Heart left ventricle (tissue), 16 donors: ENCODE data around the gene PCDHGC3. TPM values are rescaled to one million over a fixed set of nuclear protein-coding genes. Genes with fewer than 3 reads are reported as not detected.

Experiments
- ATAC-seq, 4 donors: fragments of 200-7000 bp; cut with Tn5 transposase; one replicate each; pipeline ENCODE4 v1.9.1; 2020 to 2022; ENCODE audit warnings: moderate library complexity in 4 of 4, mild to moderate bottlenecking in 3 of 4, moderate number of reproducible peaks in 1 of 4
- DNase-seq, 5 donors: peaks; one replicate each; pipeline ENCODE4 v3.0.0-alpha.2; 2020
- H3K27ac ChIP-seq, 12 donors: fragments of 200-600 bp; sonication (generic) in 4 of 12; one replicate each; pipeline versions ENCODE4 v1.5.0 to v1.8.0; 2016 to 2022; ENCODE audit warnings: mild to moderate bottlenecking in 2 of 12
- H3K27me3 ChIP-seq, 9 donors: fragments of 200-600 bp; sonication (generic) in 2 of 9; one replicate each; pipeline versions ENCODE4 v1.5.1 to v1.8.0; 2016 to 2022; ENCODE audit warnings: mild to moderate bottlenecking in 3 of 9
- H3K36me3 ChIP-seq, 9 donors: fragments of 200-600 bp; sonication (generic) in 2 of 9; one replicate each; pipeline versions ENCODE4 v1.5.0 to v1.8.0; 2018 to 2022; ENCODE audit warnings: mild to moderate bottlenecking in 2 of 9
- H3K4me1 ChIP-seq, 12 donors: fragments of 200-600 bp; sonication (generic) in 4 of 12; one replicate each; pipeline versions ENCODE4 v1.5.0 to v1.8.0; 2016 to 2022; ENCODE audit warnings: mild to moderate bottlenecking in 3 of 12
- H3K4me3 ChIP-seq, 12 donors: fragments of 200-600 bp; sonication (generic) in 4 of 12; one replicate each; pipeline versions ENCODE4 v1.5.0 to v1.8.0; 2017 to 2022; ENCODE audit warnings: mild to moderate bottlenecking in 9 of 12, moderate library complexity in 4 of 12
- H3K9me3 ChIP-seq, 12 donors: fragments of 200-600 bp; sonication (generic) in 4 of 12; one replicate each; pipeline versions ENCODE4 v1.5.0 to v1.8.0; 2016 to 2022; ENCODE audit warnings: mild to moderate bottlenecking in 1 of 12
- CTCF ChIP-seq, 12 donors: fragments of 200-600 bp; sonication (generic) in 4 of 12; IDR thresholded peaks; one replicate each; pipeline versions ENCODE4 v1.5.0 to v1.8.0; 2018 to 2022; ENCODE audit warnings: antibody characterized with exemption in 12 of 12, mild to moderate bottlenecking in 5 of 12
- POLR2A ChIP-seq, 2 donors: fragments of 450-650 bp; IDR thresholded peaks; one replicate each; pipeline ENCODE4 v1.6.1; 2017; ENCODE audit warnings: antibody characterized with exemption in 2 of 2, mild to moderate bottlenecking in 2 of 2, moderate library complexity in 2 of 2
- WGBS, 4 donors: extraction: QIAGEN DNeasy Blood & Tissue Kit in 2 of 4; methylation state at CpG; one replicate each; pipeline versions ENCODE4 v1.1.5 to v1.1.7; 2013 to 2018; 5-methylcytosine and 5-hydroxymethylcytosine counted together
- intact Hi-C, 10 donors: fragments of 100-400 bp; cut with DNase I; formaldehyde crosslinking; loops; one replicate each; pipeline versions ENCODE4 v1.11.1 to v1.14.2; 2022
- polyA plus RNA-seq, 2 donors: library from polyadenylated mRNA; stranded (reverse); fragments of 200-250 nt; gene quantifications; one replicate each; pipeline ENCODE4 v1.2.3, GENCODE V29; 2013
- total RNA-seq, 9 donors: library from RNA; depleted of rRNA in 2 of 9; stranded (reverse); fragments of >200 nt in 2 of 9; fragmentation: NEBNext Ultra II Directional in 3 of 9; extraction: Animal tissue kit (Norgen Biotek cat#: 25700) in 3 of 9; gene quantifications; one replicate each; pipeline versions ENCODE4 v1.1.0 to v1.2.4, GENCODE V29; 2016 to 2023
- donor health status: ischemic (EF 13 %, LVEDD 7.1; RV severe dilation, severe dysfunction).
- donor health status: healthy with polysubstance abuse.
- donor health status: DM: no; HTN: yes; CAD: no.
- donor health status: DM: no; HTN: no; CAD: no.
- donor health status: ischemic (EF 25% LVEDD 6.9; RV normal size, moderate dysfunction).
- donor health status: ischemic (EF 25% LVEDD 5.7; RV mildly dilated, moderate dysfunction).
- donor health status: healthy.
- donor health status: DM: yes; HTN: yes; CAD: no.
- donor health status: ischemic (EF 35%, LVEDD 5.7; RV mildly dilated, moderate dysfunction).
- donor health status: nonischemic (EF 11% LVEDD 7.7; RV severe dilation, severe dysfunction).
- donor health status: DM: yes; HTN: yes; CAD: no.
- donor health status: PGD.
- donor health status: ischemic (EF 29% LVEDD 5.4; RV normal size, mild dysfunction).
- donor health status: nonischemic (EF 23%, LVEDD 6.1; RV moderate dilation, normal function).

Gene PCDHGC3
- total and polyA plus RNA-seq, 11 donors: 12.3 to 34.8 (median 23.3) TPM

- DNase-seq (peak in 1 of 5 donors; percentile 29), ATAC-seq (peak in 2 of 4 donors; percentile 8 to 10)
- no peaks in the 10 kb centered on the region for H3K9me3 ChIP-seq
- peaks cover 2 to 89% (median 31%) of the 10 kb centered on the region in 12 donors for H3K4me1 ChIP-seq
- H3K4me3 ChIP-seq: peak within 1 kb of the TSS in 11 of 12 donors; percentile 1 to 57 (median 44)
- H3K36me3 ChIP-seq: peaks cover 0 to 25% (median 5%) of the 10 kb centered on the region in 9 donors
- H3K27ac ChIP-seq: peak within 1 kb of the TSS in 2 of 12 donors; percentile 9
- peaks cover 0 to 23% (median 0%) of the 10 kb centered on the region in 9 donors for H3K27me3 ChIP-seq
- WGBS, 4 donors: 8 to 15% (median 13%) methylated on average over 33 to 39 of the region's 39 CpGs
- intact Hi-C loops: no loop called here
- TF ChIP-seq POLR2A (IDR thresholded peaks at IDR 0.05) (no peak), CTCF (IDR thresholded peaks at IDR 0.05) (no peak)
Observed at GRCh38 chr5:141484641-141485311, 9.0 kb downstream of the PCDHGC3 start, which contains the start of gene PCDHGC4. TSS of gene PCDHGC4 (plus strand) at chr5:141485030. CDS start at chr5:141485174, 144 bp downstream.

- Histone ChIP-seq H3K27me3 (peaks cover 0 to 23% (median 0%) of the 10 kb centered on the region in 9 donors), H3K36me3 (peaks cover 0 to 32% (median 10%) of the 10 kb centered on the region in 9 donors), H3K4me3 (peak overlapping the region in 10 of 12 donors; percentile 1 to 57 (median 44)), H3K27ac (peak overlapping the region in 1 of 12 donors; percentile 9), H3K4me1 (peaks cover 0 to 83% (median 28%) of the 10 kb centered on the region in 12 donors), H3K9me3 (no peaks in the 10 kb centered on the region)
- DNase-seq: peak in 1 of 5 donors; percentile 31
- intact Hi-C loops: no loop called here
- WGBS, 4 donors: 50 to 62% (median 54%) methylated on average over 37 to 38 of the region's 38 CpGs
- TF ChIP-seq POLR2A (IDR thresholded peaks at IDR 0.05): no peak
- TF ChIP-seq CTCF (IDR thresholded peaks at IDR 0.05): no peak
- peak in 2 of 4 donors; percentile 12 to 19 for ATAC-seq
Observed at GRCh38 chr5:141485321-141486055, 9.7 kb downstream of the PCDHGC3 start.

- WGBS, 4 donors: 83 to 89% (median 85%) methylated on average over 7 to 9 of the region's 9 CpGs
- Histone ChIP-seq H3K27ac (no peak overlapping the region), H3K9me3 (no peaks in the 10 kb centered on the region), H3K36me3 (peaks cover 0 to 37% (median 16%) of the 10 kb centered on the region in 9 donors), H3K27me3 (peaks cover 0 to 29% (median 0%) of the 10 kb centered on the region in 9 donors), H3K4me1 (peaks cover 0 to 77% (median 28%) of the 10 kb centered on the region in 12 donors), H3K4me3 (no peak overlapping the region)
- DNase-seq (no peak), ATAC-seq (no peak)
- TF ChIP-seq POLR2A (IDR thresholded peaks at IDR 0.05) (no peak), CTCF (IDR thresholded peaks at IDR 0.05) (no peak)
- intact Hi-C loops: no loop called here
Observed at GRCh38 chr5:141486091-141486490, 10.3 kb downstream of the PCDHGC3 start.

GRCh38 chr5:141487131-141487530 lies 11.4 kb downstream of the PCDHGC3 start:
- peaks cover 0 to 40% (median 0%) of the 10 kb centered on the region in 9 donors for H3K27me3 ChIP-seq
- peaks cover 0 to 71% (median 25%) of the 10 kb centered on the region in 12 donors for H3K4me1 ChIP-seq
- H3K27ac ChIP-seq: no peak overlapping the region
- WGBS, 4 donors: 65 to 78% (median 76%) methylated on average over 6 to 7 of the region's 7 CpGs
- TF ChIP-seq CTCF (IDR thresholded peaks at IDR 0.05) (no peak), POLR2A (IDR thresholded peaks at IDR 0.05) (no peak)
- H3K36me3 ChIP-seq: peaks cover 0 to 47% (median 22%) of the 10 kb centered on the region in 9 donors
- H3K4me3 ChIP-seq: no peak overlapping the region
- no peaks in the 10 kb centered on the region for H3K9me3 ChIP-seq
- no peak for ATAC-seq
- intact Hi-C loops: no loop called here
- no peak for DNase-seq
